Tibial nerve (tissue), 4 donors: Measurements from ENCODE around the gene CAMSAP2.

ENCODE experiments used
- CTCF ChIP-seq, 5 experiments: fragments of 200-600 bp in 3 of 5; fragments of 450-650 bp in 2 of 5; sonication (generic) in 3 of 5; IDR thresholded peaks; one replicate each; pipeline ENCODE4 v1.5.1; 2016 to 2019; ENCODE audit warnings: antibody characterized with exemption in 5 of 5, mild to moderate bottlenecking in 3 of 5, moderate library complexity in 2 of 5
- EP300 ChIP-seq, 2 donors: sonication (generic); formaldehyde crosslinking; IDR thresholded peaks; one replicate each; pipeline ENCODE4 v1.6.1; 2017; ENCODE audit warnings: antibody characterized with exemption in 2 of 2, mild to moderate bottlenecking in 1 of 2
- POLR2A ChIP-seq, 2 donors: fragments of 450-650 bp; IDR thresholded peaks; one replicate each; pipeline ENCODE4 v1.6.1; 2017; ENCODE audit warnings: antibody characterized with exemption in 2 of 2, mild to moderate bottlenecking in 2 of 2, moderate library complexity in 2 of 2

- no peak for TF ChIP-seq CTCF (IDR thresholded peaks at IDR 0.05)
- no peak for TF ChIP-seq EP300 (IDR thresholded peaks at IDR 0.05)
- no peak for TF ChIP-seq POLR2A (IDR thresholded peaks at IDR 0.05)
These were observed 111.9 kb downstream of the CAMSAP2 start for GRCh38 chr1:200850554-200850953.
